SK-N-SH treated with all-trans-retinoic acid at 6 μM for 48 hours (cell line): Measurements from ENCODE around the gene RUNX3.

Experiments
- CREB5 ChIP-seq: fragments of 250-450 bp; sonication (Bioruptor Pico); IDR thresholded peaks from 2 replicates; pipeline ENCODE4 v1.5.1; 2020; ENCODE audit warnings: low read depth, mild to moderate bottlenecking, moderate library complexity
- CSDC2 ChIP-seq: fragments of 250-450 bp; sonication (Bioruptor Pico); IDR thresholded peaks from 2 replicates; pipeline ENCODE4 v1.5.0; 2020; ENCODE audit warnings: mild to moderate bottlenecking, moderate library complexity
- SNAI2 ChIP-seq: fragments of 250-450 bp; sonication (Bioruptor Pico); IDR thresholded peaks from 2 replicates; pipeline ENCODE4 v1.5.0; 2020; ENCODE audit warnings: mild to moderate bottlenecking, moderate library complexity

DNA sequence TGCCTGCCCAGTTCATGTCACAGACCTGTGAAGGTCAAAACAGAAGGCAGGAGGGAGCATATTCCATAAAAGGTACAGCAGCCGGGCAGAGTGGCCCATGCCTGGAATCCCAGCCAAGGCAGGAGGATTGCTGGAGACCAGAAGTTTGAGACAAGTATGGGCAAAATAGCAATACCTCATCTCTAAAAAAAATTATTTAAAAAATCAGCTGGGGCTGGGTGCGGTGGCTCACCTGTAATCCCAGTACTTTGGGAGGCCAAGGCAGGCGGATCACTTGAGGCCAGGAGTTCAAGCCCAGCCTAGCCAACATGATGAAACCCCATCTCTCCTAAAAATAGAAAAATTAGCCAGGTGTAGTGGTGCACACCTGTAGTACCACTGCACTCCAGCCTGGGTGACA, 64.5 kb downstream of the RUNX3 start:
- TF ChIP-seq SNAI2 (CRISPR knock-in tag) (no peak), CREB5 (no peak), CSDC2 (CRISPR knock-in tag) (no peak)
